ENCODE measurements around the gene SEC24B. TPM values are rescaled to one million over a fixed set of nuclear protein-coding genes. Genes with fewer than 3 reads are reported as not detected.
A peak's percentile ranks its signal among the peaks of the same experiment; 100 is the strongest.

Gene SEC24B
- total and polyA plus RNA-seq, 2 experiments from 2014 or later, result 9.4 to 32.8 TPM

DNA sequence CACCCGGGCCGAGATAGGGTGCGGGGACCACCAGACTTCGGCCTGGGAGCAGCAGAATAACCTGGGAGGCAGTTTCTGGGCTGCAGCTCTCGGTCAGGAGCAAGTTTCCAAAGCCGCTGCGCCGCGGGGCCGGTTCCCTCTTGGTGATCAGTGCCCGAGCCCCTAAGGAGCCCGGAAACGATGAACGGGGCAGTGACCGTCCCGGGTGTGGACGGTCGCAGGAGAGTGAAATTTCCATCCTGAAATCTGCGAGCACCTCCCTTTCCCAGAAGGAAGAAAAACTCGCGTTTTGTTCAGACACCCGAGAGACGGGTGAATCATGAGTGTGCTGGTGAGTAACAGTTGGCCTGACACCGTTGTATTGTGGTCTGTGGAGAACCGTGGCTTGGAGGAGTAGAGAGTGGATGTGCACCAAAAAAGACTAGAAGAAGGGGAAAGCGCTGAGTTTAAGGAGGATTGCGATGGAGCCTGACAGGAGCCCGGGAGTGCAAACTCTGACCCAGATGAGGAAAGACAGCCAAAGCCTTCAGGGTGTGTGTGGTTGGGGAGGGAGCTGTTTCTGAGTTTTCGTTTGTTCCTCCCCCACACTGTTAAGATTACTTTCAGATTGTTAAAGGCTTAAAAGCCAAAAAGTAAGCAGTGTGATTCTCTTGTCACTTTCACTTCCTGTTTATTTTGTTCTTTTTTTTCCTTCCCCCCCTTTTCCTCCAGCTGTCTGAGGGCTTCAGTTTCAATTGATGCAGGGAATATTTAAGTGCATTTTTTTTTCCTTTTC, 127.3 kb downstream of the SEC24B start:
- no peaks in the 10 kb centered on the region for H4K20me1 ChIP-seq (replicated peaks; ENCODE audit: insufficient read depth)
- H3K4me2 ChIP-seq, result peak overlapping the region; percentile 96
- H3K27me3 ChIP-seq (ENCODE audit: insufficient read depth), result no peaks in the 10 kb centered on the region
- no peak overlapping the region for H3K27ac ChIP-seq (ENCODE audit: low read depth)
- Mint-ChIP-seq H3K27me3 (ENCODE audit: insufficient read depth, low read depth, poor library complexity) (peaks cover 5% of the 10 kb centered on the region), H3K9me3 (peaks cover 12% of the 10 kb centered on the region; the same call in 2 of the 3 replicates), H3K4me3 (peak overlapping the region; percentile 91), H3K36me3 (ENCODE audit: low read depth) (peaks cover 12% of the 10 kb centered on the region), H3K27ac (no peak overlapping the region; the same call in 1 of the 2 replicates), H3K4me1 (peaks cover 11% of the 10 kb centered on the region)
- no peaks in the 10 kb centered on the region for H3K36me3 ChIP-seq (ENCODE audit: insufficient read depth)
- H3K4me3 ChIP-seq, result peak overlapping the region; percentile 89
- no peaks in the 10 kb centered on the region for H3K9me2 ChIP-seq (ENCODE audit: insufficient read depth)
- TF ChIP-seq, protein P1, sequence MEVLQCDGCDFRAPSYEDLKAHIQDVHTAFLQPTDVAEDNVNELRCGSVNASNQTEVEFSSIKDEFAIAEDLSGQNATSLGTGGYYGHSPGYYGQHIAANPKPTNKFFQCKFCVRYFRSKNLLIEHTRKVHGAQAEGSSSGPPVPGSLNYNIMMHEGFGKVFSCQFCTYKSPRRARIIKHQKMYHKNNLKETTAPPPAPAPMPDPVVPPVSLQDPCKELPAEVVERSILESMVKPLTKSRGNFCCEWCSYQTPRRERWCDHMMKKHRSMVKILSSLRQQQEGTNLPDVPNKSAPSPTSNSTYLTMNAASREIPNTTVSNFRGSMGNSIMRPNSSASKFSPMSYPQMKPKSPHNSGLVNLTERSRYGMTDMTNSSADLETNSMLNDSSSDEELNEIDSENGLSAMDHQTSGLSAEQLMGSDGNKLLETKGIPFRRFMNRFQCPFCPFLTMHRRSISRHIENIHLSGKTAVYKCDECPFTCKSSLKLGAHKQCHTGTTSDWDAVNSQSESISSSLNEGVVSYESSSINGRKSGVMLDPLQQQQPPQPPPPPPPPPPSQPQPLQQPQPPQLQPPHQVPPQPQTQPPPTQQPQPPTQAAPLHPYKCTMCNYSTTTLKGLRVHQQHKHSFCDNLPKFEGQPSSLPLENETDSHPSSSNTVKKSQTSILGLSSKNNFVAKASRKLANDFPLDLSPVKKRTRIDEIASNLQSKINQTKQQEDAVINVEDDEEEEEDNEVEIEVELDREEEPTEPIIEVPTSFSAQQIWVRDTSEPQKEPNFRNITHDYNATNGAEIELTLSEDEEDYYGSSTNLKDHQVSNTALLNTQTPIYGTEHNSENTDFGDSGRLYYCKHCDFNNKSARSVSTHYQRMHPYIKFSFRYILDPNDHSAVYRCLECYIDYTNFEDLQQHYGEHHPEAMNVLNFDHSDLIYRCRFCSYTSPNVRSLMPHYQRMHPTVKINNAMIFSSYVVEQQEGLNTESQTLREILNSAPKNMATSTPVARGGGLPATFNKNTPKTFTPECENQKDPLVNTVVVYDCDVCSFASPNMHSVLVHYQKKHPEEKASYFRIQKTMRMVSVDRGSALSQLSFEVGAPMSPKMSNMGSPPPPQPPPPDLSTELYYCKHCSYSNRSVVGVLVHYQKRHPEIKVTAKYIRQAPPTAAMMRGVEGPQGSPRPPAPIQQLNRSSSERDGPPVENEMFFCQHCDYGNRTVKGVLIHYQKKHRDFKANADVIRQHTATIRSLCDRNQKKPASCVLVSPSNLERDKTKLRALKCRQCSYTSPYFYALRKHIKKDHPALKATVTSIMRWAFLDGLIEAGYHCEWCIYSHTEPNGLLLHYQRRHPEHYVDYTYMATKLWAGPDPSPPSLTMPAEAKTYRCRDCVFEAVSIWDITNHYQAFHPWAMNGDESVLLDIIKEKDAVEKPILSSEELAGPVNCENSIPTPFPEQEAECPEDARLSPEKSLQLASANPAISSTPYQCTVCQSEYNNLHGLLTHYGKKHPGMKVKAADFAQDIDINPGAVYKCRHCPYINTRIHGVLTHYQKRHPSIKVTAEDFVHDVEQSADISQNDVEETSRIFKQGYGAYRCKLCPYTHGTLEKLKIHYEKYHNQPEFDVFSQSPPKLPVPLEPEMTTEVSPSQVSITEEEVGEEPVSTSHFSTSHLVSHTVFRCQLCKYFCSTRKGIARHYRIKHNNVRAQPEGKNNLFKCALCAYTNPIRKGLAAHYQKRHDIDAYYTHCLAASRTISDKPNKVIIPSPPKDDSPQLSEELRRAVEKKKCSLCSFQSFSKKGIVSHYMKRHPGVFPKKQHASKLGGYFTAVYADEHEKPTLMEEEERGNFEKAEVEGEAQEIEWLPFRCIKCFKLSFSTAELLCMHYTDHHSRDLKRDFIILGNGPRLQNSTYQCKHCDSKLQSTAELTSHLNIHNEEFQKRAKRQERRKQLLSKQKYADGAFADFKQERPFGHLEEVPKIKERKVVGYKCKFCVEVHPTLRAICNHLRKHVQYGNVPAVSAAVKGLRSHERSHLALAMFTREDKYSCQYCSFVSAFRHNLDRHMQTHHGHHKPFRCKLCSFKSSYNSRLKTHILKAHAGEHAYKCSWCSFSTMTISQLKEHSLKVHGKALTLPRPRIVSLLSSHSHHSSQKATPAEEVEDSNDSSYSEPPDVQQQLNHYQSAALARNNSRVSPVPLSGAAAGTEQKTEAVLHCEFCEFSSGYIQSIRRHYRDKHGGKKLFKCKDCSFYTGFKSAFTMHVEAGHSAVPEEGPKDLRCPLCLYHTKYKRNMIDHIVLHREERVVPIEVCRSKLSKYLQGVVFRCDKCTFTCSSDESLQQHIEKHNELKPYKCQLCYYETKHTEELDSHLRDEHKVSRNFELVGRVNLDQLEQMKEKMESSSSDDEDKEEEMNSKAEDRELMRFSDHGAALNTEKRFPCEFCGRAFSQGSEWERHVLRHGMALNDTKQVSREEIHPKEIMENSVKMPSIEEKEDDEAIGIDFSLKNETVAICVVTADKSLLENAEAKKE (CRISPR knock-in tag; IDR thresholded peaks at IDR 0.05), result no peak
- TF ChIP-seq, protein P2, sequence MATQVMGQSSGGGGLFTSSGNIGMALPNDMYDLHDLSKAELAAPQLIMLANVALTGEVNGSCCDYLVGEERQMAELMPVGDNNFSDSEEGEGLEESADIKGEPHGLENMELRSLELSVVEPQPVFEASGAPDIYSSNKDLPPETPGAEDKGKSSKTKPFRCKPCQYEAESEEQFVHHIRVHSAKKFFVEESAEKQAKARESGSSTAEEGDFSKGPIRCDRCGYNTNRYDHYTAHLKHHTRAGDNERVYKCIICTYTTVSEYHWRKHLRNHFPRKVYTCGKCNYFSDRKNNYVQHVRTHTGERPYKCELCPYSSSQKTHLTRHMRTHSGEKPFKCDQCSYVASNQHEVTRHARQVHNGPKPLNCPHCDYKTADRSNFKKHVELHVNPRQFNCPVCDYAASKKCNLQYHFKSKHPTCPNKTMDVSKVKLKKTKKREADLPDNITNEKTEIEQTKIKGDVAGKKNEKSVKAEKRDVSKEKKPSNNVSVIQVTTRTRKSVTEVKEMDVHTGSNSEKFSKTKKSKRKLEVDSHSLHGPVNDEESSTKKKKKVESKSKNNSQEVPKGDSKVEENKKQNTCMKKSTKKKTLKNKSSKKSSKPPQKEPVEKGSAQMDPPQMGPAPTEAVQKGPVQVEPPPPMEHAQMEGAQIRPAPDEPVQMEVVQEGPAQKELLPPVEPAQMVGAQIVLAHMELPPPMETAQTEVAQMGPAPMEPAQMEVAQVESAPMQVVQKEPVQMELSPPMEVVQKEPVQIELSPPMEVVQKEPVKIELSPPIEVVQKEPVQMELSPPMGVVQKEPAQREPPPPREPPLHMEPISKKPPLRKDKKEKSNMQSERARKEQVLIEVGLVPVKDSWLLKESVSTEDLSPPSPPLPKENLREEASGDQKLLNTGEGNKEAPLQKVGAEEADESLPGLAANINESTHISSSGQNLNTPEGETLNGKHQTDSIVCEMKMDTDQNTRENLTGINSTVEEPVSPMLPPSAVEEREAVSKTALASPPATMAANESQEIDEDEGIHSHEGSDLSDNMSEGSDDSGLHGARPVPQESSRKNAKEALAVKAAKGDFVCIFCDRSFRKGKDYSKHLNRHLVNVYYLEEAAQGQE (IDR thresholded peaks at IDR 0.05; ENCODE audit: unreplicated experiment), result no peak
- ATAC-seq (peak; percentile 21), DNase-seq (ENCODE audit: low spot score) (peak; percentile 64)
- H3K79me2 ChIP-seq (replicated peaks; ENCODE audit: insufficient read depth), result peaks cover 27% of the 10 kb centered on the region
- H3K4me1 ChIP-seq (ENCODE audit: insufficient read depth), result peaks cover 17% of the 10 kb centered on the region
- peak overlapping the region; percentile 97 for H2AFZ ChIP-seq
- H3F3A ChIP-seq (replicated peaks; ENCODE audit: low read depth), result no peaks in the 10 kb centered on the region

All from GM23338 (cell line).